ENCODE measurements around the gene SERGEF.

SERGEF gene

GRCh38 chr11:17752144-17752543 lies 260.7 kb downstream of the SERGEF start:
- H3K27ac ChIP-seq (ENCODE audit: low read length), result no peak overlapping the region
- H3K4me2 ChIP-seq (ENCODE audit: low read depth, low read length), result no peak overlapping the region
- no peaks in the 10 kb centered on the region for H3K79me2 ChIP-seq (ENCODE audit: low read length)
- no peak overlapping the region for H2AFZ ChIP-seq (ENCODE audit: low read length)
- H3K4me3 ChIP-seq (ENCODE audit: low read length), result no peak overlapping the region
- no peaks in the 10 kb centered on the region for H3K9me3 ChIP-seq (replicated peaks; ENCODE audit: insufficient read depth, low read length)
- peaks cover 48% of the 10 kb centered on the region for H3K27me3 ChIP-seq (replicated peaks; ENCODE audit: insufficient read depth, low read length)
- H3K9me2 ChIP-seq (replicated peaks; ENCODE audit: insufficient read depth, low read length), result no peaks in the 10 kb centered on the region
- DNase-seq, result no peak
- H3K4me1 ChIP-seq (ENCODE audit: low read length), result no peaks in the 10 kb centered on the region
- H4K20me1 ChIP-seq (ENCODE audit: insufficient read depth, low read length), result no peaks in the 10 kb centered on the region
- TF ChIP-seq EZH2phosphoT487 (IDR thresholded peaks at IDR 0.05; ENCODE audit: low read length), result no peak
- TF ChIP-seq, protein P1, sequence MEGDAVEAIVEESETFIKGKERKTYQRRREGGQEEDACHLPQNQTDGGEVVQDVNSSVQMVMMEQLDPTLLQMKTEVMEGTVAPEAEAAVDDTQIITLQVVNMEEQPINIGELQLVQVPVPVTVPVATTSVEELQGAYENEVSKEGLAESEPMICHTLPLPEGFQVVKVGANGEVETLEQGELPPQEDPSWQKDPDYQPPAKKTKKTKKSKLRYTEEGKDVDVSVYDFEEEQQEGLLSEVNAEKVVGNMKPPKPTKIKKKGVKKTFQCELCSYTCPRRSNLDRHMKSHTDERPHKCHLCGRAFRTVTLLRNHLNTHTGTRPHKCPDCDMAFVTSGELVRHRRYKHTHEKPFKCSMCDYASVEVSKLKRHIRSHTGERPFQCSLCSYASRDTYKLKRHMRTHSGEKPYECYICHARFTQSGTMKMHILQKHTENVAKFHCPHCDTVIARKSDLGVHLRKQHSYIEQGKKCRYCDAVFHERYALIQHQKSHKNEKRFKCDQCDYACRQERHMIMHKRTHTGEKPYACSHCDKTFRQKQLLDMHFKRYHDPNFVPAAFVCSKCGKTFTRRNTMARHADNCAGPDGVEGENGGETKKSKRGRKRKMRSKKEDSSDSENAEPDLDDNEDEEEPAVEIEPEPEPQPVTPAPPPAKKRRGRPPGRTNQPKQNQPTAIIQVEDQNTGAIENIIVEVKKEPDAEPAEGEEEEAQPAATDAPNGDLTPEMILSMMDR (IDR thresholded peaks at IDR 0.05; ENCODE audit: low read length), result no peak
- no peak for TF ChIP-seq EZH2 (optimal IDR thresholded peaks at IDR 0.05; ENCODE audit: low read depth, low read length)
- H3F3A ChIP-seq (ENCODE audit: insufficient read depth, low read length), result no peaks in the 10 kb centered on the region
- no peaks in the 10 kb centered on the region for H3K36me3 ChIP-seq (replicated peaks; ENCODE audit: insufficient read depth, low read length)
- H3K9ac ChIP-seq (ENCODE audit: low read length), result no peak overlapping the region

- H3K4me1 ChIP-seq (ENCODE audit: low read length), result no peaks in the 10 kb centered on the region
- DNase-seq, result no peak
- no peak overlapping the region for H3K4me2 ChIP-seq (ENCODE audit: low read depth, low read length)
- no peak overlapping the region for H3K9ac ChIP-seq (ENCODE audit: low read length)
- no peaks in the 10 kb centered on the region for H3K36me3 ChIP-seq (replicated peaks; ENCODE audit: insufficient read depth, low read length)
- H4K20me1 ChIP-seq (ENCODE audit: insufficient read depth, low read length), result no peaks in the 10 kb centered on the region
- H3K27me3 ChIP-seq (replicated peaks; ENCODE audit: insufficient read depth, low read length), result peaks cover 54% of the 10 kb centered on the region
- H3F3A ChIP-seq (ENCODE audit: insufficient read depth, low read length), result no peaks in the 10 kb centered on the region
- no peaks in the 10 kb centered on the region for H3K9me2 ChIP-seq (replicated peaks; ENCODE audit: insufficient read depth, low read length)
- TF ChIP-seq, protein P1 (IDR thresholded peaks at IDR 0.05; ENCODE audit: low read length), result no peak
- TF ChIP-seq EZH2 (optimal IDR thresholded peaks at IDR 0.05; ENCODE audit: low read depth, low read length) (no peak), EZH2phosphoT487 (IDR thresholded peaks at IDR 0.05; ENCODE audit: low read length) (no peak)
- H3K4me3 ChIP-seq (ENCODE audit: low read length), result no peak overlapping the region
- no peaks in the 10 kb centered on the region for H3K79me2 ChIP-seq (ENCODE audit: low read length)
- H2AFZ ChIP-seq (ENCODE audit: low read length), result no peak overlapping the region
- no peak overlapping the region for H3K27ac ChIP-seq (ENCODE audit: low read length)
- H3K9me3 ChIP-seq (replicated peaks; ENCODE audit: insufficient read depth, low read length), result no peaks in the 10 kb centered on the region
Measured at GRCh38 chr11:17751558-17751957, 261.3 kb downstream of the SERGEF start.

GRCh38 chr11:17750801-17751165 lies 262.1 kb downstream of the SERGEF start:
- no peak overlapping the region for H3K27ac ChIP-seq (ENCODE audit: low read length)
- H3K27me3 ChIP-seq (replicated peaks; ENCODE audit: insufficient read depth, low read length), result peaks cover 61% of the 10 kb centered on the region
- no peak overlapping the region for H3K4me2 ChIP-seq (ENCODE audit: low read depth, low read length)
- H2AFZ ChIP-seq (ENCODE audit: low read length), result no peak overlapping the region
- H3K9me3 ChIP-seq (replicated peaks; ENCODE audit: insufficient read depth, low read length), result no peaks in the 10 kb centered on the region
- H3K4me3 ChIP-seq (ENCODE audit: low read length), result no peak overlapping the region
- no peaks in the 10 kb centered on the region for H3K4me1 ChIP-seq (ENCODE audit: low read length)
- H3K79me2 ChIP-seq (ENCODE audit: low read length), result no peaks in the 10 kb centered on the region
- no peak overlapping the region for H3K9ac ChIP-seq (ENCODE audit: low read length)
- no peaks in the 10 kb centered on the region for H3K36me3 ChIP-seq (replicated peaks; ENCODE audit: insufficient read depth, low read length)
- TF ChIP-seq EZH2phosphoT487 (IDR thresholded peaks at IDR 0.05; ENCODE audit: low read length) (no peak), EZH2 (optimal IDR thresholded peaks at IDR 0.05; ENCODE audit: low read depth, low read length) (no peak)
- TF ChIP-seq, protein P1 (IDR thresholded peaks at IDR 0.05; ENCODE audit: low read length), result no peak
- no peaks in the 10 kb centered on the region for H3K9me2 ChIP-seq (replicated peaks; ENCODE audit: insufficient read depth, low read length)
- H4K20me1 ChIP-seq (ENCODE audit: insufficient read depth, low read length), result no peaks in the 10 kb centered on the region
- no peak for DNase-seq
- no peaks in the 10 kb centered on the region for H3F3A ChIP-seq (ENCODE audit: insufficient read depth, low read length)
